ENCODE data around the gene DCAF15. TPM values are rescaled to one million over a fixed set of nuclear protein-coding genes. Genes with fewer than 3 reads are reported as not detected.

Gene DCAF15
- total and polyA plus RNA-seq, 2 experiments from 2014 or later = 39.5 to 81.3 TPM

DNA sequence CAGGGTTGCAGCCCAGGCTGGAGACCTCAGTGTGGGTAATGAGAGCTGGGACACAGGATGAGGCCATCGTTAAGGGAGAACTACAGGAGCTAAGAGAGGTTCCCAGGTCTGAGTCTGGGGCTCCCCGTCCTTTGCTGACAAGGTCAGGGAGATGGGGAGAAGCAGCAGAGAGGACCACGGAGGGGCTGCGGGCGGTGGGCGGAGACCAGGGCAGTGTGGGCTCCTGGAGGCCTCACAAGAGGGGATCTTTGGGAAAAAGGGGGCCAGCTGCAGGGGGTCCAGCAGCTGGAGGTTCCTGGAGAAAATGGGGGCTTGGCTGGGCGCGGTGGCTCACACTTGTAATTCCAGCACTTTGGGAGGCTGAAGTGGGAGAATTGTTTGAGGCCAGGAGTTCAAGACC, 37.8 kb downstream of the DCAF15 start:
- peak overlapping the region; percentile 28; the same call in 1 of the 2 replicates for H3K27ac Mint-ChIP-seq
- H3K36me3 Mint-ChIP-seq (ENCODE audit: low read depth) = peaks cover 23% of the 10 kb centered on the region
- Histone ChIP-seq H3F3A (replicated peaks; ENCODE audit: low read depth) (peaks cover 15% of the 10 kb centered on the region), H3K4me3 (no peak overlapping the region), H4K20me1 (replicated peaks; ENCODE audit: insufficient read depth) (no peaks in the 10 kb centered on the region), H3K79me2 (replicated peaks; ENCODE audit: insufficient read depth) (no peaks in the 10 kb centered on the region), H3K4me1 (ENCODE audit: insufficient read depth) (peaks cover 38% of the 10 kb centered on the region), H3K4me2 (no peak overlapping the region), H2AFZ (no peak overlapping the region), H3K27me3 (ENCODE audit: insufficient read depth) (no peaks in the 10 kb centered on the region), H3K27ac (ENCODE audit: low read depth) (no peak overlapping the region), H3K9me2 (ENCODE audit: insufficient read depth) (no peaks in the 10 kb centered on the region), H3K36me3 (ENCODE audit: insufficient read depth) (no peaks in the 10 kb centered on the region)
- H3K27me3 Mint-ChIP-seq (ENCODE audit: insufficient read depth, low read depth, poor library complexity) = peaks cover 27% of the 10 kb centered on the region
- no peak overlapping the region; the same call in 2 of the 3 replicates for H3K4me3 Mint-ChIP-seq
- H3K9me3 Mint-ChIP-seq = no peaks in the 10 kb centered on the region; the same call in 2 of the 3 replicates
- no peak for TF ChIP-seq ZNF331 (CRISPR knock-in tag; IDR thresholded peaks at IDR 0.05; ENCODE audit: low read depth)
- TF ChIP-seq EZH2 (IDR thresholded peaks at IDR 0.05; ENCODE audit: low read depth, unreplicated experiment) = no peak
- no peak for TF ChIP-seq EZH2phosphoT487 (IDR thresholded peaks at IDR 0.05; ENCODE audit: unreplicated experiment)
- no peak for TF ChIP-seq ZNF462 (CRISPR knock-in tag; IDR thresholded peaks at IDR 0.05)
- no peak for TF ChIP-seq STAT1 (IDR thresholded peaks at IDR 0.05; ENCODE audit: unreplicated experiment)
- TF ChIP-seq, protein P1, sequence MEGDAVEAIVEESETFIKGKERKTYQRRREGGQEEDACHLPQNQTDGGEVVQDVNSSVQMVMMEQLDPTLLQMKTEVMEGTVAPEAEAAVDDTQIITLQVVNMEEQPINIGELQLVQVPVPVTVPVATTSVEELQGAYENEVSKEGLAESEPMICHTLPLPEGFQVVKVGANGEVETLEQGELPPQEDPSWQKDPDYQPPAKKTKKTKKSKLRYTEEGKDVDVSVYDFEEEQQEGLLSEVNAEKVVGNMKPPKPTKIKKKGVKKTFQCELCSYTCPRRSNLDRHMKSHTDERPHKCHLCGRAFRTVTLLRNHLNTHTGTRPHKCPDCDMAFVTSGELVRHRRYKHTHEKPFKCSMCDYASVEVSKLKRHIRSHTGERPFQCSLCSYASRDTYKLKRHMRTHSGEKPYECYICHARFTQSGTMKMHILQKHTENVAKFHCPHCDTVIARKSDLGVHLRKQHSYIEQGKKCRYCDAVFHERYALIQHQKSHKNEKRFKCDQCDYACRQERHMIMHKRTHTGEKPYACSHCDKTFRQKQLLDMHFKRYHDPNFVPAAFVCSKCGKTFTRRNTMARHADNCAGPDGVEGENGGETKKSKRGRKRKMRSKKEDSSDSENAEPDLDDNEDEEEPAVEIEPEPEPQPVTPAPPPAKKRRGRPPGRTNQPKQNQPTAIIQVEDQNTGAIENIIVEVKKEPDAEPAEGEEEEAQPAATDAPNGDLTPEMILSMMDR (conservative IDR thresholded peaks at IDR 0.05; ENCODE audit: low read depth in 2 of 2) = no peak
- TF ChIP-seq CREB1 (CRISPR knock-in tag; IDR thresholded peaks at IDR 0.05; ENCODE audit: low read depth) = no peak
- TF ChIP-seq NANOG (IDR thresholded peaks at IDR 0.05; ENCODE audit: borderline replicate concordance) = no peak
- no peak for TF ChIP-seq POLR2AphosphoS5 (IDR thresholded peaks at IDR 0.05; ENCODE audit: low read depth)
- TF ChIP-seq ETS1 (IDR thresholded peaks at IDR 0.05) = no peak
- no peak for TF ChIP-seq JUNB (IDR thresholded peaks at IDR 0.05; ENCODE audit: unreplicated experiment)
- TF ChIP-seq ZNF114 (CRISPR knock-in tag; IDR thresholded peaks at IDR 0.05) = no peak
- TF ChIP-seq, protein P2, sequence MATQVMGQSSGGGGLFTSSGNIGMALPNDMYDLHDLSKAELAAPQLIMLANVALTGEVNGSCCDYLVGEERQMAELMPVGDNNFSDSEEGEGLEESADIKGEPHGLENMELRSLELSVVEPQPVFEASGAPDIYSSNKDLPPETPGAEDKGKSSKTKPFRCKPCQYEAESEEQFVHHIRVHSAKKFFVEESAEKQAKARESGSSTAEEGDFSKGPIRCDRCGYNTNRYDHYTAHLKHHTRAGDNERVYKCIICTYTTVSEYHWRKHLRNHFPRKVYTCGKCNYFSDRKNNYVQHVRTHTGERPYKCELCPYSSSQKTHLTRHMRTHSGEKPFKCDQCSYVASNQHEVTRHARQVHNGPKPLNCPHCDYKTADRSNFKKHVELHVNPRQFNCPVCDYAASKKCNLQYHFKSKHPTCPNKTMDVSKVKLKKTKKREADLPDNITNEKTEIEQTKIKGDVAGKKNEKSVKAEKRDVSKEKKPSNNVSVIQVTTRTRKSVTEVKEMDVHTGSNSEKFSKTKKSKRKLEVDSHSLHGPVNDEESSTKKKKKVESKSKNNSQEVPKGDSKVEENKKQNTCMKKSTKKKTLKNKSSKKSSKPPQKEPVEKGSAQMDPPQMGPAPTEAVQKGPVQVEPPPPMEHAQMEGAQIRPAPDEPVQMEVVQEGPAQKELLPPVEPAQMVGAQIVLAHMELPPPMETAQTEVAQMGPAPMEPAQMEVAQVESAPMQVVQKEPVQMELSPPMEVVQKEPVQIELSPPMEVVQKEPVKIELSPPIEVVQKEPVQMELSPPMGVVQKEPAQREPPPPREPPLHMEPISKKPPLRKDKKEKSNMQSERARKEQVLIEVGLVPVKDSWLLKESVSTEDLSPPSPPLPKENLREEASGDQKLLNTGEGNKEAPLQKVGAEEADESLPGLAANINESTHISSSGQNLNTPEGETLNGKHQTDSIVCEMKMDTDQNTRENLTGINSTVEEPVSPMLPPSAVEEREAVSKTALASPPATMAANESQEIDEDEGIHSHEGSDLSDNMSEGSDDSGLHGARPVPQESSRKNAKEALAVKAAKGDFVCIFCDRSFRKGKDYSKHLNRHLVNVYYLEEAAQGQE (IDR thresholded peaks at IDR 0.05; ENCODE audit: unreplicated experiment) = no peak
- H3K4me1 Mint-ChIP-seq = peaks cover 46% of the 10 kb centered on the region
- DNase-seq (ENCODE audit: low spot score) (no peak), ATAC-seq (no peak)

All from GM23338 (cell line).